Measurements from ENCODE around the gene NUDT22.

Gene NUDT22

GRCh38 chr11:64240435-64241240 lies 14.6 kb downstream of the NUDT22 start, which contains the start of gene FKBP2:
Gene FKBP2 (plus strand): TSS chr11:64241095. CDS start chr11:64242388, 1,293 bp downstream.
- in situ Hi-C loops (cut with MboI; ENCODE audit: low sequenced_read_pairs) = loop anchor here (25.0 kb wide), 1 partner anchor 97 kb away; the partner anchor contains the start of gene CCDC88B

- in situ Hi-C loops (cut with MboI; ENCODE audit: low sequenced_read_pairs) = loop anchor here (25.0 kb wide), 1 partner anchor 96 kb away; the partner anchor contains the start of gene CCDC88B
Observed at GRCh38 chr11:64241241-64241490, 15.1 kb downstream of the NUDT22 start.

- in situ Hi-C loops (cut with MboI; ENCODE audit: low sequenced_read_pairs) = loop anchor here (25.0 kb wide), 1 partner anchor 96 kb away; the partner anchor contains the start of gene CCDC88B
Observed at GRCh38 chr11:64241491-64242374, 15.7 kb downstream of the NUDT22 start.

GRCh38 chr11:64243236-64243854 lies 17.3 kb downstream of the NUDT22 start:
- in situ Hi-C loops (cut with MboI; ENCODE audit: low sequenced_read_pairs) = loop anchor here (25.0 kb wide), 1 partner anchor 94 kb away; the partner anchor contains the start of gene CCDC88B

- in situ Hi-C loops (cut with MboI; ENCODE audit: low sequenced_read_pairs) = loop anchor here (25.0 kb wide), 1 partner anchor 93 kb away; the partner anchor contains the start of gene CCDC88B
Observed at GRCh38 chr11:64244107-64244506, 18.0 kb downstream of the NUDT22 start.

- in situ Hi-C loops (cut with MboI; ENCODE audit: low sequenced_read_pairs) = loop anchor here (25.0 kb wide), 1 partner anchor 92 kb away; the partner anchor contains the start of gene CCDC88B
Observed at GRCh38 chr11:64244966-64245365, 18.9 kb downstream of the NUDT22 start.

GRCh38 chr11:64245401-64245796 lies 19.3 kb downstream of the NUDT22 start:
- in situ Hi-C loops (cut with MboI; ENCODE audit: low sequenced_read_pairs) = loop anchor here (25.0 kb wide), 1 partner anchor 92 kb away; the partner anchor contains the start of gene CCDC88B

- in situ Hi-C loops (cut with MboI; ENCODE audit: low sequenced_read_pairs) = loop anchor here (25.0 kb wide), 1 partner anchor 91 kb away; the partner anchor contains the start of gene CCDC88B
Observed at GRCh38 chr11:64245797-64246620, 19.9 kb downstream of the NUDT22 start.

- in situ Hi-C loops (cut with MboI; ENCODE audit: low sequenced_read_pairs) = loop anchor here (25.0 kb wide), 1 partner anchor 91 kb away; the partner anchor contains the start of gene CCDC88B
Observed at GRCh38 chr11:64246621-64246870, 20.5 kb downstream of the NUDT22 start.

- in situ Hi-C loops (cut with MboI; ENCODE audit: low sequenced_read_pairs) = loop anchor here (25.0 kb wide), 1 partner anchor 90 kb away; the partner anchor contains the start of gene CCDC88B
Observed at GRCh38 chr11:64246871-64247728, 21.0 kb downstream of the NUDT22 start, which contains the start of gene PPP1R14B. Gene PPP1R14B (minus strand): TSS chr11:64246943. CDS start chr11:64246673, 270 bp downstream.

GRCh38 chr11:64247729-64248531 lies 21.9 kb downstream of the NUDT22 start:
- in situ Hi-C loops (cut with MboI; ENCODE audit: low sequenced_read_pairs) = loop anchor here (25.0 kb wide), 1 partner anchor 89 kb away; the partner anchor contains the start of gene CCDC88B

- in situ Hi-C loops (cut with MboI; ENCODE audit: low sequenced_read_pairs) = loop anchor here (25.0 kb wide), 1 partner anchor 89 kb away; the partner anchor contains the start of gene CCDC88B
Observed at GRCh38 chr11:64248578-64248977, 22.5 kb downstream of the NUDT22 start.

- in situ Hi-C loops (cut with MboI; ENCODE audit: low sequenced_read_pairs) = loop anchor here (25.0 kb wide), 1 partner anchor 88 kb away; the partner anchor contains the start of gene CCDC88B
Observed at GRCh38 chr11:64249038-64249437, 23.0 kb downstream of the NUDT22 start.

GRCh38 chr11:64249563-64250414 lies 23.7 kb downstream of the NUDT22 start:
- in situ Hi-C loops (cut with MboI; ENCODE audit: low sequenced_read_pairs) = loop anchor here (25.0 kb wide), 1 partner anchor 88 kb away; the partner anchor contains the start of gene CCDC88B

GRCh38 chr11:64250415-64251015 lies 24.4 kb downstream of the NUDT22 start:
- in situ Hi-C loops (cut with MboI; ENCODE audit: low sequenced_read_pairs) = no loop called here

- in situ Hi-C loops (cut with MboI; ENCODE audit: low sequenced_read_pairs) = no loop called here
Observed at GRCh38 chr11:64251016-64251752, 25.1 kb downstream of the NUDT22 start, which contains the start of gene PLCB3. Gene PLCB3 (plus strand): TSS chr11:64251530. CDS start chr11:64251650, 120 bp downstream.

All from HL-60/S4 treated with phorbol 12-myristate 13-acetate at 8.2 ng/mL for 4 days and 3 days (cell line).